GM19193 (cell line): ENCODE data around the gene VIT.

ENCODE experiments used
- POLR2A ChIP-seq: IDR thresholded peaks from 4 replicates; pipeline ENCODE4 v1.6.1; 2011; ENCODE audit not compliant: insufficient read depth, insufficient read length; ENCODE audit errors: extremely low read depth

The VIT gene

DNA sequence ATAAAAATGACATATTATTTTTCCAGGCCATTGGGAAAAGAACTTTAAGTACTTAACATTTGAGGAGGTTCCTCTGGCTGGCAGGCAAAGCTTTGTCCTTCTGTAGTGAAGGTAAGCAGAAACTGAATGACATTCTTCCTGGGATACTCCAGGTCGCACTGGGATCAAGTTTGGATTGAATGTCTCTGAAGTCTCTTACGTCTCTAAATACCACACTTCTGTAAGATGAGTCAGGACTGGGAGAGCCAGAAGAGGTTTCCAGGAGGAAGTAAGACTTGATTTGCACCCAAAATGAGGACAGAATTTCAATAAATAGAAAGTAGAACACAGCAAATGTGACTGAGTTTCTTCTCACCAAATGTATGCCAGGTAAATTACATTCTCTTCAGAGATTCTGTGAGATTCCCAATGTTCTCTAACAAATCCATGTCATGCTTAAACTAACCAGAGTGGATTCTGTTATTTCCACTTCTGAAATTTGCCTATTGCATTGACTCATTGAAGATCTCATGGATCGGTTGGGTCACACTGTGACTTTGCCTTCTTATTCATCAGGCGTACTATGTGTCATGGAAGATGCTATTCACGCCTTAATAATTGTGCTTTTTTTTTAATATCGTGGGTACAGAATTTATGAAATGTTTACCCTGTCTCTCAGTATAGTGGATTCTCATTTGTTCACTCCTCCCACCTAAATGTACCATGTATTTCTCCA lies 25.5 kb upstream of the VIT start:
- TF ChIP-seq POLR2A: no peak

DNA sequence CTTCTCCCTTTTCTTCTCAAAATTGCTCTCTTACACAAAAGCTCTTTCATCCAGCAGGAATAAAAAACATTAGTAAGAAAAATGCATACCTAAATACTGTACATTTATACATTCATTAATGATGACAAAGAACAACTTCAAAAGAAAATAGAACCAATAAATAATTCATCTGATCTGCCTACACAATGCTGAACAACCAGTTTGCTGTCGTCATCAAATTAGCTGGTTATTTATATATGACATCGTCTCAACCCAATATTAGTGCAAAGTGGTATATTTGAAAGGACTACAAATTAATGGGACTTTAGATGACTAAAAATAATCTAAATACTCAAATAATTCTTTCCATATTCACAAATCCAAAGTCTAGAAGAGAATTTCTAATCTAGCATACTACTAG lies 24.8 kb upstream of the VIT start:
- no peak for TF ChIP-seq POLR2A

DNA sequence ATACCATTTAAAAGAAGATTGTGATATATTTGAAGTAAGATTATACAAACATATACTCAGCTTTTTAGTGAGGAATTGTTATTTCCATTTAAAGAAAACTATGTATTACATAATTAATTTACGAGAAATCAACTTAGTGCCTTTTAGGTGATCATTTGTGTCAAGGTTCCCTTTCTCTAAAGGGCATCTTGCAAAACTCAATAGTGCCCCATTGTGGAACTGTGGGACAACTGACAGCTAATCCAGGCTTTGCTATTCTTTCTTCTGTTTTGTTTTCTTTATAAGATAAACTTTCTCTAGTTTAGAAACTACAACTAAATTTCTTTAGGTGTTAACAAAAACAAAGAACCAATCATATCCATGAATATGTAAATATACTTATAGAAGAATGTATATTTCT lies 24.3 kb upstream of the VIT start:
- TF ChIP-seq POLR2A: no peak

DNA sequence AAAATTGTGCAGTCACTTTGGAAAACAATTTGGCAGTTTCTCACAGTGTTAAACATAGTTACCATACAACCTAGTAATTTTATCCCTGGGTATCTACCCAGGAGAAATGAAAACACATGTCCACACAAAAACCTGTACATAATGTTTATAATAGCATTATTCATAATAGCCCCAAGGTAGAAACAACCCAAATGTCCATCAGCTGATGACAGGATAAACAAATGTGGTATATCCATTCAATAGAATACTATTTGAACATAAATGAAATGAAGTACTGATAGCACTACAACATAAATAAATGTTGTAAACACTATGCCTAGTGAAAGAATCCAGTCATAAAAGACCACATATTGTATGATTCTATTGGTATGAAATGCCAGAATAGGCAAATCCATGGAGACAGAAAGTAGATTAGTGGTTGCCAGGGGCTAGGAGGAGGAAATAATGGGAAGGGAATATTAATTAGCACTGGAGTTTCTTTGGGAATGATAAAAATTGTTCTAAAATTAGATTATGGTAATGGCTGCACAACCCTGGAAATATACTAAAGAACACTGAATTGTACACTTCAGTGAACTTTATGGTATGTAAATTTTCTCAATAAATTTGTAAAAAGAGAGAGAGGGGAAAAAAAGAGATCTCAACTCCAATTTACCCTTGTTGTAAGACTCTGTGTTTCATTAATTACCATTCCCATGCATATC lies 20.8 kb upstream of the VIT start:
- no peak for TF ChIP-seq POLR2A

DNA sequence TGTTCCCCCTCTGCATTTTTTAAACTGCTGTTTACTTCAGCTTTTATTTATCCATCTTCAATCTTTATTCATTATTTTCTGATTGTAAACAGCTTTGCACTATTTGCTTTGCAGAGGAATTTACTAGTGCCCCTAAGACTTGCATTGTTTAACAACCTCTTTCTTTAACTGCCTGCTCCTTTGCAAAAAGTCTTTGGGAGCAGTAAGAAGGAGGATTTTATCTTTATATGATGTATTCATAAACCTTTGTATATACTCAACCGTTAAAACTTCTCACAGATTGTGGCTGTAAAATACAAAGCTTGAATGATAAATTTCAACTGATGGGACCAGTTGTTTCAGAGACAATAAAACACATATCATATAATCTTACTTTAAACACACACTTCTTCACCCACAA lies 20.1 kb upstream of the VIT start:
- no peak for TF ChIP-seq POLR2A

DNA sequence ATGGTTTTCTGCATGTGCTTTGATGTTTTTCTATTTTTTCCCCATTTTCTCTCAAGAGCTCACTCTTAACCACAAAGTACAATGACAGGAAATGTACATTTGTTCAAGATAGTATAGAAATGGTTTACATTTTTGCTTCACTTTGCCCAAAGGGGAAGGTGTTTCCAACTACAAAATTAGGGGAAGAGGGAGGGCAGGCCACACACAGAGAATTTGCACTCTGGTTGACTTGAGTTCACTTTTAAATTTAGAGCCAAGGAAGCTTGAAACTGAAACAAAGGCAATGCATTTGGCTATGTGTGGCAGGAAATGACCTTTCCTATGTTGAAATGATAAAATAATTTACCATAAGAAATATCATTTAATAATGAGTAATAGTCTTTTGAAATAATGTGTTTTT lies 19.1 kb upstream of the VIT start:
- TF ChIP-seq POLR2A: no peak

DNA sequence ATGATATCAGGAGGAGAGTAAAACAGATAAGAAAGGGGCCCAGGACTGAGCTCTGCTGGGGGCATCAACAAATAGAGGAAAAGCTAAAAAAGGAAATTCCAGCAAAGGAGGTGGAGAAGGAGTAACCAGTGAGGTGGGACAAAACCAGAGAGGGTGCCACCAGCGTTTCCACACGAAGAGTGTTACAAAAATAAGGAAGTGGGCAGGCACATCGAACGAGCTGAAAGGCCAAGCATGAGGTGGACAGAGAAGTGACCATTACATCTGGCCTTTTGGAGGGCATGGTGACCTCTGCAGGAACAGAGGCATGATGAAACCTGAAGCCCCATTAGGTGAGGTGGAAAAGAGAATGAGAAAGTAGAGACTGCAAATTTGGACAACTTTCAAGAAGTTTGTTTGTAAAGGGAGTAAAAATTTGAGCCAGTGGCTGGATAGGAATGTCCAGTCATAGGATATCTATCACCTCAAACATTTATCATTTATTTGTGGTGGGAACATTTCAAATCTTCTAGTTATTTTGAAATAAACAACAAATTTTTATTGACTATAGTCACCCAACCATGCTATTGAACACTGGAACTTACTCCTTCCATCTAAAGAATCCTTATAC lies 18.4 kb upstream of the VIT start:
- no peak for TF ChIP-seq POLR2A

DNA sequence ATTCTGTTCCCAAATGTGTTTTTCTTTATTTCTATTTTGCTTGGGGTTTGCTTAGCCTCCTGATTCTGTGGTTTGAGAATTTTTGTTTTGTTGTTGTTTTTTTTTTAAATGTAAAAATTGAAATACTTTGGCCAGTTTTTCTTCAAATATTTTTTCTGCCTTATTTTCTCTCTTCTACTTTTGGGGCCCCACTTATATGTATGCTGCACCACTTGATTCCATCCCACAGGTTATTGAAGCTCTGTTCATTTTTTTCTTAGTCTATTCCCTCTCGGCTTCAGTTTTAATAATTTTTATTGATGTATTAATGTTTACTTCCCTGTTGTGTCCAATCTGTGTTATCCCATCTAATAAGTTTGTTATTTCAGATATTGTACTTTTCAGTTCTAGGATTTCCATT lies 17.7 kb upstream of the VIT start:
- no peak for TF ChIP-seq POLR2A

DNA sequence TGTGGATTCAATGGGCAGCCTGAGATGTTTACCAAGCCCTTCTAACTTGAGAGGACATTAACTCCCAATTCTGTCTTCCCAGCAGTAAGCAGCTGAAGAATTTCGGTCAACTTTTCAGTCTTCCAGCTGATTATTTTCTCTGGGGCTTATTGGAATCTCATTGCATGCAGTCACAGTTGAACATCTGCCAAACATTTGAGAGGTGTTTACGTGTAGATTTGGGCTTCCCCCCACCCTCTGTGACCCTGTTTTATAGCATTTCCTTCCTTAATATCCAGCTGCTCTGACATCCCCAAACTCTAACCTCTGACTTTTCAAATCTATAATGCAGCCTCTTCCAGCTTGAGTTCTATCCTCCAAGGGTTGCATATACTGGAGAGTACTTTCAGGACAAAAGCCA lies 16.5 kb upstream of the VIT start:
- TF ChIP-seq POLR2A: no peak

DNA sequence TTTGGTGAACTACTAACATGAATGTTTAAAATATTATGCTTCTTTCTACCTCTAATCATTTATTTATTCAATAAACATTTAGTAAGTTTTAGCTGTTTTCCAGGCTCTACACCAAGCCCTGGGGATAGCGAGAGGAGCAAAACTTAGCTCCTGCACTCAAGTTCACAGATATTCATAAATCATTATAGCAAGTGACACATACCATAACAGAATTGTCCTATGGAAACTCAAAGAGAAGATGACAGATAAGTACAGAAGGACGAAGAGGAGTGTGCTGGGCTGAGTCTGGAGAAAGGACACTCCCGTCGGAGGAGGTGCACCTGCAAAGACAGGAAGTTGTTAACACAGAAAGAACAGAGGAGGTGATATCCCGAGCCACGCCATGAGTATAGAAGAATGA lies 13.9 kb upstream of the VIT start:
- TF ChIP-seq POLR2A: no peak

DNA sequence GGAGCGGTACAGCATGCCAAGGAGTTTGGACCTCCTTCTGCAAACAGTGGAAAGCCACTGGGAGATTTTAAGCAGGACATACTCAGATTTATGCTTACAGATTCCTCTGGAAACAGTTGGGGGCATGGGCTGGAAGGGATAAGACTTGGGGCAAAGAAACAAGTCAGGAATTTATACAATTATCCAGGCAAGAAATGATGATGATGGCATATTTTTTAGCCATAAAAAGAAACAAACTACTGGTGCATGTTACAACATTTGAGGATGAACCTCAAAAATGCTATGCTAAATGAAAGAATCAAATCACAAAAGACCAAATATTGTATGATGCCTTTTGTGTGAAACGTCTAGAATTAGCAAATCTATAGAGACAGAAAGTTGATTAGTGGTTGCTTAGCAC lies 13.5 kb upstream of the VIT start:
- TF ChIP-seq POLR2A: no peak

DNA sequence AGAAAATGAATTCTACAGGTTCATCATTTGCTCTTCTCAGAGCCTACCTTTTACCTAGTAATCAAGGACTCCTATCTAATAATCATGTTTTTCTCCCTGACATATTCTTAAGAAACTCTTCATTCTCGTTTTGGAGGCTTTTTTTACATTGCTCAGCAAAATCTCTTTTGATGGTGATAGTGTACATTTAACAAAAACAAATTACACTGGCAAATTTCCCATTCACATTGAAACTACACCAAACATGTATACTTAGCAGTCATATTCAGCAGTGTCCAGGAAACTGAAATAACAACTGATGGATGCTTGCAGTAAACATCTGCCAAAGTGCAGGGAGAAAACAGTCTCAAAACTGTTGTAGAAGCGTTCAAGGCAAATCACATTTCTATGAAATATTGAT lies 4.4 kb upstream of the VIT start:
- TF ChIP-seq POLR2A: no peak

DNA sequence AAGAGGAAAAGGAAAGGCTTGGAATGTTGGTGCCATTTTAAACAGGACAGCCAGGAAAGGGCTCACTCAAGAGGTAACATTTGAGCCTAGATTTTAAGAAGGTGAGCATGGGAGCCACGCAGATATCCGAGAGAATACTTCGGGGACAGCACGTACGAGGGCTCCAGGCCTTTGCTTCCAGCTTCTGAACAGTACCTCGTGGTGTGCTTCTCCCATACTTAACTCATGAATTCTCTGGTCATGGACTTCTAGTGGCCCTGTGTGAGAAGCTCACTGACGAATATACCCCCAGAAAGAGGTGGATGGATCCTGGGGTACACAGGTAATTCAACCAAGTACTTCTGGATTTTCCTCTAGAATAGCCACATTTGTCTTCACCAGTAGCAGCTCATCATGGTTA lies 2.7 kb upstream of the VIT start:
- no peak for TF ChIP-seq POLR2A

DNA sequence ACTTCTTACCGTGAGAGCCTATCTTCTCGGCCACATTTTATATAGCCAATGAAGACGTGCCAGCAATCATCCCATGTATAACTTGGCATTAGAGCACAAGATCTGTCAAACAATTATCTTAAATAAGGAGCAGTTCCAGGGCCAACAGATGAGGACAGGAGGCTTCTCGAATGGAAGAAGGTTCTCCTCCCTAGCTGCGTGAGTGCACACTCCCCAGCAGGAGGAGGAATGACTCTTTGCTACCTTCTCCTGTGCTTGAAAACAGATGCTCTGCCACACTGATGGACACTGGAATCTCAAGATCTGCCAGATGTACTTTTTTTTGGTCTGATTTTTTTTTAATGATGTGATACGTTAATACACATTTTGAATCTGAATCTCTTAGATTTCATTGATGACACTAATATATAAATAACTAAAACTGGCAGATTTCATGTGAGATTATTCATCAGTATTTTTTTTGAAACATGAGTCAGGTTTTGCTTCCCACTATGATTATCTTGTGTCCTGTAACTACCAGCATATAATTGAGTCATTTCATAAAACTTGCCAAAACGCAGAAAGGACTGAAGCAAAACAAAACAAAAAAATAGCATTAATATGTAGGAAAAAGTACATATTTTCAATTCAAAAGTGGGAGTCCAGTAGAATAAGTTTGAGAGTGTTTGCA lies 626 bp upstream of the VIT start:
- TF ChIP-seq POLR2A: no peak

DNA sequence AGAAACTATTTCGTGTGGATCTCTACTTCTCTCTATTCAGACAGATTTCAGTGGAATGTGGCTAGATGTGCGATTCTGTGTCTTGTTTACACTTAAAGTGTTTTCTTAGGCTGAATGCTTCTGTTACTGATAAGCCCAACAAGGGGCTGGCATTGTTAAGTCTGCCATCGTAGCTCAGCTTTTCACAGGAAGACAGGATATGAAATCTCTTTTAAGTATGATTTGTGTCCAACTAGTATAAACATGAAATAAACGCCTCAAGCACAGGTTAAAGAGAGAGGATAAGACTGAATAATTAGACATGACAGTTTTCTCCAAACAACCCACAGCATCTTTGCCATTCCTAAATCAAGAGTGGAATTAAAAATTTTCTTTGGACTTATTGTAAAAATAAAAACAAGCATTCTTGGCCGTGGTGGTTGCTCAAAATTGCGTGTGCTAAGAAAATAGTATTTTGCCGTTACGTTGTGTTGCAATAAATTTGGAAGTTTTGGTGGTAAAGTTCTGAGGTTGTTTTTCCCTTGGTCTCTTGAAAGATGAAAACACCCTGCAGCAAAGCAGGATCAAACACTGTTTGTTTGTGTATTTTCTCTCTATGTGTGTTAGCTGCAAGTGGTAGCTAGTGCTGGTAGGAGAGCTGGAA lies 1.0 kb downstream of the VIT start:
- TF ChIP-seq POLR2A: no peak
